GM18873 (cell line): ENCODE results near the gene CA5A.
"Not testable (repeated sequence)": the region's sequence is repeated elsewhere in the genome, so short reads cannot be mapped to it uniquely, and the experiment has no call there.

Experiments used
- ATAC-seq: cut with Tn5 transposase; IDR thresholded peaks from one replicate; pipeline ENCODE4 v1.9.1; 2021; ENCODE audit warnings: mild to moderate bottlenecking, moderate library complexity, moderate number of reproducible peaks; ENCODE audit not compliant: unreplicated experiment, low FRiP score

CA5A gene

GRCh38 chr16:87874639-87875427 lies 61.5 kb downstream of the CA5A start:
- no peak for ATAC-seq

- not testable (repeated sequence) for ATAC-seq
Observed at GRCh38 chr16:87870418-87871291, 65.7 kb downstream of the CA5A start.

GRCh38 chr16:87869879-87870417 lies 66.4 kb downstream of the CA5A start:
- not testable (repeated sequence) for ATAC-seq

GRCh38 chr16:87869061-87869878 lies 67.1 kb downstream of the CA5A start, which contains the start of gene SLC7A5:
Gene SLC7A5, minus strand, starts transcription at chr16:87869507. Its CDS starts 85 bp downstream, at chr16:87869422.
- peak; percentile 51 for ATAC-seq

GRCh38 chr16:87868254-87869029 lies 67.9 kb downstream of the CA5A start:
- peak; percentile 38 for ATAC-seq

- not testable (repeated sequence) for ATAC-seq
Observed at GRCh38 chr16:87865902-87866555, 70.3 kb downstream of the CA5A start.

GRCh38 chr16:87864331-87864989 lies 71.9 kb downstream of the CA5A start:
- ATAC-seq: no peak

- not testable (repeated sequence) for ATAC-seq
Observed at GRCh38 chr16:87863327-87863635, 73.0 kb downstream of the CA5A start.

GRCh38 chr16:87862597-87863326 lies 73.6 kb downstream of the CA5A start:
- ATAC-seq: not testable (repeated sequence)

GRCh38 chr16:87861300-87862099 lies 74.8 kb downstream of the CA5A start:
- ATAC-seq: not testable (repeated sequence)

- ATAC-seq: no peak
Observed at GRCh38 chr16:87860553-87861299, 75.6 kb downstream of the CA5A start.

GRCh38 chr16:87858151-87858993 lies 78.0 kb downstream of the CA5A start:
- not testable (repeated sequence) for ATAC-seq

- no peak for ATAC-seq
Observed at GRCh38 chr16:87856791-87857228, 79.5 kb downstream of the CA5A start.

GRCh38 chr16:87855852-87856715 lies 80.2 kb downstream of the CA5A start:
- ATAC-seq: no peak
